ENCODE results near the gene FAM184B. TPM values are rescaled to one million over a fixed set of nuclear protein-coding genes. Genes with fewer than 3 reads are reported as not detected.

FAM184B gene
- total RNA-seq, 1 experiment from 2014 or later, result not detected

- H3K27me3 ChIP-seq (replicated peaks; ENCODE audit: control insufficient read depth, insufficient read depth, low read length), result no peaks in the 10 kb centered on the region
- CTCF ChIA-PET, result no interaction called here
- no peak for DNase-seq
- no TSS peak for BruUV-seq (replicated peaks)
- no peaks in the 10 kb centered on the region for H3K36me3 Mint-ChIP-seq (ENCODE audit: insufficient read depth, unreplicated experiment)
- intact Hi-C loops (cut with micrococcal nuclease; ENCODE audit: unreplicated experiment), result no loop called here
- H3K9me3 Mint-ChIP-seq (ENCODE audit: unreplicated experiment), result peaks cover 10% of the 10 kb centered on the region
- no peak overlapping the region for H3K4me3 ChIP-seq (ENCODE audit: low read depth, low read length)
- no peak overlapping the region for H3K4me3 Mint-ChIP-seq (ENCODE audit: unreplicated experiment)
- no peaks in the 10 kb centered on the region for H3K4me1 ChIP-seq
- no peaks in the 10 kb centered on the region for H3K9me3 ChIP-seq
- H3K27me3 Mint-ChIP-seq (ENCODE audit: insufficient read depth, unreplicated experiment), result peaks cover 9% of the 10 kb centered on the region
- no peaks in the 10 kb centered on the region for H3K36me3 ChIP-seq (ENCODE audit: control insufficient read depth, insufficient read depth, low read length)
- H3K27ac Mint-ChIP-seq (ENCODE audit: unreplicated experiment), result no peak overlapping the region
- no peak for TF ChIP-seq CTCF (IDR thresholded peaks at IDR 0.05; ENCODE audit: insufficient read depth in 1 of 2, low read depth in 1 of 2, low read length in 1 of 2, severe bottlenecking in 1 of 2, unreplicated experiment in 1 of 2)
- POLR2A ChIA-PET, result no interaction called here
- no peaks in the 10 kb centered on the region for H3K4me1 Mint-ChIP-seq (ENCODE audit: low read depth, unreplicated experiment)
Measured at GRCh38 chr4:17670423-17670822, 111.0 kb downstream of the FAM184B start.

GRCh38 chr4:17667653-17668201 is 113.7 kb downstream of the FAM184B start:
- H3K36me3 ChIP-seq (ENCODE audit: control insufficient read depth, insufficient read depth, low read length), result no peaks in the 10 kb centered on the region
- H3K36me3 Mint-ChIP-seq (ENCODE audit: insufficient read depth, unreplicated experiment), result no peaks in the 10 kb centered on the region
- H3K4me1 Mint-ChIP-seq (ENCODE audit: low read depth, unreplicated experiment), result no peaks in the 10 kb centered on the region
- no peaks in the 10 kb centered on the region for H3K4me1 ChIP-seq
- BruUV-seq (replicated peaks), result no TSS peak
- DNase-seq, result no peak
- ChIA-PET CTCF (no interaction called here), POLR2A (no interaction called here)
- no peaks in the 10 kb centered on the region for H3K9me3 ChIP-seq
- H3K27me3 Mint-ChIP-seq (ENCODE audit: insufficient read depth, unreplicated experiment), result peaks cover 9% of the 10 kb centered on the region
- no peak overlapping the region for H3K4me3 Mint-ChIP-seq (ENCODE audit: unreplicated experiment)
- H3K9me3 Mint-ChIP-seq (ENCODE audit: unreplicated experiment), result peaks cover 10% of the 10 kb centered on the region
- H3K27me3 ChIP-seq (replicated peaks; ENCODE audit: control insufficient read depth, insufficient read depth, low read length), result no peaks in the 10 kb centered on the region
- intact Hi-C loops (cut with micrococcal nuclease; ENCODE audit: unreplicated experiment), result no loop called here
- no peak overlapping the region for H3K27ac Mint-ChIP-seq (ENCODE audit: unreplicated experiment)
- no peak overlapping the region for H3K4me3 ChIP-seq (ENCODE audit: low read depth, low read length)
- TF ChIP-seq CTCF (IDR thresholded peaks at IDR 0.05; ENCODE audit: insufficient read depth in 1 of 2, low read depth in 1 of 2, low read length in 1 of 2, severe bottlenecking in 1 of 2, unreplicated experiment in 1 of 2), result no peak

- intact Hi-C loops (cut with micrococcal nuclease; ENCODE audit: unreplicated experiment), result no loop called here
- no peak for DNase-seq
Measured at GRCh38 chr4:17667253-17667652, 114.2 kb downstream of the FAM184B start.

More at GRCh38 chr4:17667253-17667652, 114.2 kb downstream of the FAM184B start:
- Histone ChIP-seq H3K9me3 (no peaks in the 10 kb centered on the region), H3K27me3 (replicated peaks; ENCODE audit: control insufficient read depth, insufficient read depth, low read length) (no peaks in the 10 kb centered on the region), H3K36me3 (ENCODE audit: control insufficient read depth, insufficient read depth, low read length) (no peaks in the 10 kb centered on the region), H3K4me3 (ENCODE audit: low read depth, low read length) (no peak overlapping the region), H3K4me1 (no peaks in the 10 kb centered on the region)
- ChIA-PET POLR2A (no interaction called here), CTCF (no interaction called here)
- Mint-ChIP-seq H3K4me3 (ENCODE audit: unreplicated experiment) (no peak overlapping the region), H3K36me3 (ENCODE audit: insufficient read depth, unreplicated experiment) (no peaks in the 10 kb centered on the region), H3K27me3 (ENCODE audit: insufficient read depth, unreplicated experiment) (peaks cover 9% of the 10 kb centered on the region), H3K4me1 (ENCODE audit: low read depth, unreplicated experiment) (no peaks in the 10 kb centered on the region), H3K27ac (ENCODE audit: unreplicated experiment) (no peak overlapping the region), H3K9me3 (ENCODE audit: unreplicated experiment) (peaks cover 10% of the 10 kb centered on the region)
- BruUV-seq (replicated peaks), result no TSS peak
- TF ChIP-seq CTCF (IDR thresholded peaks at IDR 0.05; ENCODE audit: insufficient read depth in 1 of 2, low read depth in 1 of 2, low read length in 1 of 2, severe bottlenecking in 1 of 2, unreplicated experiment in 1 of 2), result no peak
